COLO829 (cell line): ENCODE results near the gene FUBP1.
"Not testable (repeated sequence)": the region's sequence is repeated elsewhere in the genome, so short reads cannot be mapped to it uniquely, and the experiment has no call there.

Experiments
- DNase-seq: peaks from one replicate; pipeline ENCODE4 v3.0.0; 2012; ENCODE audit warnings: low spot score

The FUBP1 gene

GRCh38 chr1:77989744-77990143 lies 10.9 kb upstream of the FUBP1 start:
- DNase-seq = no peak

DNA sequence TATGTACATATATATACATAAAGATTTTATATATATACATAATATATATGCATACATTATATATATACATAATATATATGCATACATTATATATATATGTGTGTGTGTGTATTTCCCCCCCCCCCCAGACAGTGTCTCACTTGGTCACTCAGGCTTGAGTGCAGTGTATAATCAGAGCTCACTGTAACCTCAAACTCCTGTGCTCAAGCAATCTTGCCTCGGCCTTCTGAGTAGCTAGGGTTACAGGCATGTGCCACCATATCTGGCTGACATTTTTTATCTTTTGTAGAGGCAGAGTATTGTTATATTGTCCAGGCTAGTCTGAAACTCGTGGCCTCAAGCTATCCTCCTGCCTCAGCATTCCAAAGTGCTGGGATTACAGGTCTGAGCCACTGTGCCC lies 9.0 kb upstream of the FUBP1 start:
- DNase-seq = no peak

- DNase-seq = no peak
Observed at GRCh38 chr1:77986810-77987209, 7.9 kb upstream of the FUBP1 start.

DNA sequence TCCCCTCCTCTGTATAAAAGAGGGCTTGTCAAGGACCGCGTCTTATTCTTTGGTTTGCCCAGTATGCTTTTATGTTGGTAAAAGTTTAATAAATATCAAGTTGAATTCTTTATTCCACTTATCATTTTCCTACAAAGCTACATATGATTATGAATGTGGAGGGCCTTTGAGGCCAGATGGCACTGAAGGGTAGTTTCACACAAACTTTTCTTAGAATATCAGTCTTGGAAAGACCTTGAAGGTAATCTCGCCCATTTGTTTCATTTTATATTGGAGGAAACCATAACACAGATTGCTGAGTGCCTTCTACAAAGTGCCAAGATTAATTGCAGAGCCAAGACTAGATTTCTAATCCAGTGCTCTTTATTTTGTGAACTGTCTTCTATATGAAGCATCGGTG lies 5.8 kb upstream of the FUBP1 start:
- DNase-seq = no peak

- no peak for DNase-seq
Observed at GRCh38 chr1:77983997-77984355, 5.1 kb upstream of the FUBP1 start.

DNA sequence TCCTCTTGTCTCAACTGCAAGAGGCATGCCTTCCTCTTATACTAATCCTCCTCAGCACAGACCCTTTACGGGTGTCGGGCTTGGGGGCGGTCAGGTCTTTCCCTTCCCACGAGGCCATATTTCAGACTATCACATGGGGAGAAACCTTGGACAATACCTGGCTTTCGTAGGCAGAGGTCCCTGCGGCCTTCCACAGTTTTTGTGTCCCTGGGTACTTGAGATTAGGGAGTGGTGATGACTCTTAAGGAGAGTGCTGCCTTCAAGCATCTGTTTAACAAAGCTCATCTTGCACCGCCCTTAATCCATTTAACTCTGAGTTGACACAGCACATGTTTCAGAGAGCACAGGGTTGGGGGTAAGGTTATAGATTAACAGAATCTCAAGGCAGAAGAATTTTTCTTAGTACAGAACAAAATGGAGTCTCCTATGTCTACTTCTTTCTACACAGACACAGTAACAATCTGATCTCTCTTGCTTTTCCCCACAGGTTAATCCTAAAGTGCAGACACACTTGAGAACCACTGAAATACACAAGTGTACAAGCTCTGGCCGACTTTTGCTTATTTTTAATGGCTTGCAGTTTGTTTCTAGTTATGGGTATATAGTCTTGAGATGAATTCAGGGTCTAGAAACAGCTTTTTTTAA lies 4.6 kb upstream of the FUBP1 start:
- DNase-seq = not testable (repeated sequence)

DNA sequence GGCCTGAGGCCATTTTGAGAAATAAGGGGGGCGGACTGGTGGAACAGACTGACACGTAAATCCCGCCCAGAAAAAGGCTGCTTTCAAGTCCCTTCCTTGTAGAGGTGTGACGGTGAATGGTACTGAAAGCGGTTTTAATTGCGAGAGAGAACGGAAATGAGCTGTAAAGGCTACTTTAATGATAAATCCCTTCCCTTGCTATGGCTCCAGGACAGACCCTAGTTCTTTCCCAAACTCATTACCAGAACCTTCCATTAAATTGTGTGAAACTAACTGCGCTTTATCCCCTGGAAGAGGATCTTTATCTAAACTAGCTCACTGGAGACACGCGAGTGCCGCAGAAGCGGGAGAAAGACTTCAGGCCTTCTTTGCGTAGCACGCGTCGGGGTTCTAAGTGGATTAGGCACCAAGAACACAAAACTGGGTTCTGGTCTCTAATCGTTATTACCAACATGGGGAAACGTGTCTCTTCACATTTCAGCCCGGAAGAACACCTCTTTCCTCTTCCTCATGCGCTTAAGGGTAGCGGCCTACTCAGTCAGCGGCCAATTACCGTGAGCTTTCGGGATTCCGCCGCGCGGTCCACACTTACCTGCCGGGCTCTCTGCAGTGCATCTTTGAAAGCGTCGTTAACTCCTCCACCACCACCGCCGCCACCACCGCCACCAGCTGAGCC lies 441 bp downstream of the FUBP1 start:
- DNase-seq = peak; percentile 63

DNA sequence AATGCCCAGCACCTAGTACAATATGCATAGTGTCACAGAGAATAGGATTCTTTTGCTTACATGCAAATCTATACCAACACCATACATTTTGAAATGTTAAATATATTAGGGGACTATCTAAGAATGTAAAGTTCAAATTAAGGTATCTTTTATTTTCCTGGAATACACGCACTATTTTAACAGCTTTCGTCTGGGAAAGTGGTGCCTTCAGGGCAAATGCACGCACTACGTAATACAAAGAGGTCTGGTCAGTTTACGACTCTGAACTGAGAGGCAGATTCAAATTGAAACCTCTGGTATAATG lies 931 bp downstream of the FUBP1 start:
- no peak for DNase-seq

GRCh38 chr1:77976433-77977076 lies 2.3 kb downstream of the FUBP1 start:
- no peak for DNase-seq

- no peak for DNase-seq
Observed at GRCh38 chr1:77975907-77976306, 3.0 kb downstream of the FUBP1 start.

DNA sequence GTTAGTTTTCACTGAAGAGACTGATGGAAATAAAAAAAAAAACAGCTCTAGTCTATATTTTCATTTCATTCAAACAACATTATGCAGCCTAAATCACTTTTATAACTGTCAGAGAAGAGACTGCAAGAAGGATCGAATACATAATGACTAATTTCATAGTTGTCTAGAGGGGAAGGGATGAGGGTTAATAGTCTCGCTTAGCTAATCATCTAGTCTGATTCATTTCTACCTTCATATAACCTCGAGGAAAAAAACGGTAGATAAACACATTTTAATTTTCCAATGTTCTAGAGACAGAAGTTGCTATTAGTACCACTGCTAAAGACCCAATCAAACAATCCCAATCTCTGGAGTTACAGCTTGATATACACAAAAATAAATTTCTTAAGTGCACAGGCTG lies 3.5 kb downstream of the FUBP1 start:
- no peak for DNase-seq

- no peak for DNase-seq
Observed at GRCh38 chr1:77972080-77972479, 6.8 kb downstream of the FUBP1 start.

GRCh38 chr1:77970192-77970591 lies 8.7 kb downstream of the FUBP1 start:
- DNase-seq = no peak

DNA sequence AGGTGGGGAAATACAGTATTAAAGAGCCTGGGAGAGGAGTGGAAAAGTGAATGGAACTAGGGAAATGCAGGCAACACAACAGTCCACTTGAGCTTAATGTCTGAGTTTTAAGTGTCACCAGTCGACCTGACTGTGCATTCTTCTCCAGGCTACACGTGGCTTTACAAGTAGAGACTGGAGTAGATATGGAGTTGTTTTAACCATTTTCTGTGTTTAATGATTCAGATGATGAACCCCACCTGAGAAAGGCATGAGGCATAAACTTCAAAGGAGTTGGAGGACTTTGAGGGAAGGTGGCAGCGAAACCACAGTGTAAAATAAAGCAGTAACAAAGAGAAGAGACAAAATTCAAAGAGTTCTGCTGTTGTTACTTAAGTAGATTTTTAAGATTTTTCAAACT lies 12.6 kb downstream of the FUBP1 start:
- DNase-seq = no peak

DNA sequence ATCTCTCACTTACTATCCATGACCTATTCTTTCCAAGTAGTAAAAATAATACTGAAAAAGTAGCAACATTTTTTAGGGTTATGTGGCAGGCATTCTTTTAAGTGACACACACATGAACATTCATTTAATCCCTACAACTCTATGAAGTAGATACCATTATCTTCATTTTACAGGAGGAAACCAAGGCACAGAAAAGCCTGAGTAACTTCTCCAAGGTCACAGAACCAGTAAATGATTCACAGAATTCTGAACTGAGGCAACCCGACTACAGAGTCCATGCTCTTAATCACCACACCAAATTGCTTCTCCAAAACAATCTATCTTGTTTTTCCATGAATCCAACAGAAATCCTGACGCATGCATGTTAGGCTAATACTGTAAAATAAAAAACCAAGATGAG lies 17.5 kb downstream of the FUBP1 start:
- DNase-seq = no peak

DNA sequence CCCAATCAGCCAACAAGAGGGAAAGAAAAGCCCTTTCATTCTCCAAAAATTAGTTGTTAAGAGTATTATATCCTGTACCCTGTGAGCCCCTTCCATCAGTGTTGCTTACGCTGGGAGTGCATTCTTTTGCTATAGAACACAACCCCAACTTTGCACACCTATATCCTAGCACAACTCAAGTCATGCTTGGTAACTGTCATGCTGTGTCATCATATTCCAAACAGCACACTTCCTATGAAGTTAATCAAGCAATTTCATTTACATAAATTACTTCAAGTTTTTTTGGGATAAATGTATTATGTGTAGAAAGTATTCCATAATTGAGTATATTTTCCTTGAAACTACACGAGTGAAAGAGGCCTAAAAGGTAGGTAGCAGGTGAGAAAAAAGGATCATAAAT lies 20.0 kb downstream of the FUBP1 start:
- DNase-seq = no peak

DNA sequence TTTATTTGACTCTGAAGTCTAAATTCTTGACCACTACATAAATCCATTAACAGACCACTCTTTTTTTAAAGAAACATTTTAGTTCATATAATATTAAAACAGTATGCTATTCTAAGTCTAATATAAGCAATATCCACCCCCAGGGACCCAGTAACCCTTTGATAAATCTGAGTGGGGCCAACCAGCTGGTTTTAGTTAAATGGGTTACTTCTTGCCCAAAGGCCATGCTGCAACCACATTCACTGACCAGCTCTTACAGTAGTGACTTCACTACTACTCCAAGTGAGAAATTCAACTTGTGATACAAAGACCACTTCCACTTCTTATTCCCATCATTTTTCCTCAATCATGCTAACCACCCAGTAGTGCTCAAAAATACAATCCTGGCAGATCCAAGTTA lies 20.5 kb downstream of the FUBP1 start:
- DNase-seq = no peak

DNA sequence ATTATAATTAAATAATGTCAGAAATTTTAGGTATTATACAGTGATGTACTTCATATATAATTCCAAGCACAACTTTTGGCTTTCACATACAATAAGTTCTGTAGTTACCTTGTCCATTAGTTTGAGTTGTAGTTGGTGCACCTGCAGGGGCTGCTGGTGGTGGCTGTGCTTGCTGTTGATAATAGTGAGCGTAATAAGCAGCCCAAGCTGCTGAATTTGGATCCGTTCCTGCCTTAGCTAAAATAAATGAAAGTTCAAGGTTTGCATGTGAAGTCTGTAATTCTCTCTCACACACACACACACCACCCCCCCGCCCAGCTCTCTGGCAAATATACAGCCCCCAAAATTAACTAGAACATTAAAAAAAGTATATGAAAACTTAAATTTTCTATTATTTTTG lies 22.4 kb downstream of the FUBP1 start:
- no peak for DNase-seq

GRCh38 chr1:77955709-77956108 lies 23.2 kb downstream of the FUBP1 start:
- no peak for DNase-seq

- DNase-seq = no peak
Observed at GRCh38 chr1:77954521-77954920, 24.4 kb downstream of the FUBP1 start.

DNA sequence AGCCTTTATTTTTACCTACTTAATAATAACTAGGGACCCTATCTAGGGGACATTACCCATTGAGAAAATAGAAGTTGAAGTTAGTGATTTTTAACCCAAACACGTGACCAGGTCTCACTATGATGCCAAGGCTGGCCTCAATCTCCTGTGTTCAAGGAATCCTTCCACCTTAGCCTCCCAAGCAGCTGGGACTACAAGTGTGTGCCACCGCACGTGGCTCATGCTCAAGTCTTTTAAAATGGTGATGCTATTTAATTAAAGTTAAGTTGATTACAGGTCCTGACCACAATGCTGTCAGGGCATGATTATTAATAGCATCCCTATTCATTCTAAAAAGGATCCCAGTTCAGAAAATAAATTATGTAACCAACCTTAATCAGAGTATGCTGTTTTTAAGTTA lies 25.0 kb downstream of the FUBP1 start:
- DNase-seq = no peak

DNA sequence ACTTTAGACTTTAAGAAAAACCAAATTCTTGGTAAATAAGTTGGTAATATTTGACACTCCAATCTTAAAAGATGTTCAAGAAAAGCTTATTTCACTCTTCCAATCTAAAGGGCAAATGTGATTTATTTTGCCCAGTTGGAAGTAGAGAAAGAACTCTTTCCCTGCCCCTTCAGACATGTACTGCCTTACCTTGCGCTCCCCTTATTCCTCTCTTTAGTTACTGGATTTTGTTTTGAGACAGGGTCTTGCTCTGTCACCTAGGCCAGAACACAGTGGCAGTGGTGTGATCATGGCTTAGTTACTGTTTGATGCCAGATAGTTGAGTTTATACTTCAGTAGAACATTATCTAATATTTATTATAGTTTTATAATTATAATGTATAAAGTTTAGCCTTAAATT lies 27.5 kb downstream of the FUBP1 start:
- no peak for DNase-seq

- DNase-seq = no peak
Observed at GRCh38 chr1:77950873-77951272, 28.0 kb downstream of the FUBP1 start.

- DNase-seq = peak; percentile 76
Observed at GRCh38 chr1:77948841-77949424, 29.9 kb downstream of the FUBP1 start.
